Ammon's horn (tissue), 1 donor: Measurements from ENCODE around the gene SNTA1.
A peak's percentile ranks its signal among the peaks of the same experiment; 100 is the strongest.
"Not testable (repeated sequence)": the region's sequence is repeated elsewhere in the genome, so short reads cannot be mapped to it uniquely, and the experiment has no call there.

Experiments
- DNase-seq: peaks from one replicate; pipeline ENCODE4 v3.0.0-alpha.2; 2016; ENCODE audit warnings: low spot score

SNTA1 gene

GRCh38 chr20:33431797-33432381 lies 11.7 kb downstream of the SNTA1 start:
- DNase-seq: peak; percentile 72

- DNase-seq: not testable (repeated sequence)
These were observed 19.7 kb downstream of the SNTA1 start for GRCh38 chr20:33423875-33424274.

GRCh38 chr20:33423141-33423834 lies 20.3 kb downstream of the SNTA1 start:
- no peak for DNase-seq

GRCh38 chr20:33419140-33419974 lies 24.2 kb downstream of the SNTA1 start:
- no peak for DNase-seq

GRCh38 chr20:33418033-33418432 lies 25.5 kb downstream of the SNTA1 start:
- DNase-seq: no peak

- peak; percentile 76 for DNase-seq
These were observed 27.6 kb downstream of the SNTA1 start for GRCh38 chr20:33415948-33416347.

GRCh38 chr20:33412484-33412838 lies 31.1 kb downstream of the SNTA1 start:
- no peak for DNase-seq

GRCh38 chr20:33411711-33412483 lies 31.7 kb downstream of the SNTA1 start:
- DNase-seq: no peak

- peak; percentile 81 for DNase-seq
These were observed 32.3 kb downstream of the SNTA1 start for GRCh38 chr20:33411242-33411641.

- DNase-seq: no peak
These were observed 33.4 kb downstream of the SNTA1 start for GRCh38 chr20:33410081-33410742.

- peak; percentile 40 for DNase-seq
These were observed 34.6 kb downstream of the SNTA1 start for GRCh38 chr20:33408716-33409654.

- no peak for DNase-seq
These were observed 35.2 kb downstream of the SNTA1 start for GRCh38 chr20:33408313-33408712.

GRCh38 chr20:33407796-33408195 lies 35.8 kb downstream of the SNTA1 start:
- no peak for DNase-seq

GRCh38 chr20:33407251-33407650 lies 36.3 kb downstream of the SNTA1 start:
- no peak for DNase-seq

- DNase-seq: no peak
These were observed 39.3 kb downstream of the SNTA1 start for GRCh38 chr20:33404281-33404680.

GRCh38 chr20:33401921-33402369 lies 41.6 kb downstream of the SNTA1 start:
- no peak for DNase-seq

- peak; percentile 92 for DNase-seq
These were observed 42.2 kb downstream of the SNTA1 start, which contains the start of gene CDK5RAP1 for GRCh38 chr20:33401184-33401920. Gene CDK5RAP1 (minus strand): TSS chr20:33401519. CDS start chr20:33397064, 4,455 bp downstream.

GRCh38 chr20:33400812-33401183 lies 42.8 kb downstream of the SNTA1 start:
- no peak for DNase-seq

GRCh38 chr20:33399924-33400323 lies 43.6 kb downstream of the SNTA1 start:
- DNase-seq: no peak

GRCh38 chr20:33394718-33395117 lies 48.8 kb downstream of the SNTA1 start:
- no peak for DNase-seq
